GM18517 (cell line): ENCODE data around the gene CP.
"Not testable (repeated sequence)": the region's sequence is repeated elsewhere in the genome, so short reads cannot be mapped to it uniquely, and the experiment has no call there.

Experiments used
- ATAC-seq: cut with Tn5 transposase; IDR thresholded peaks from one replicate; pipeline ENCODE4 v1.9.1; 2021; ENCODE audit warnings: mild to moderate bottlenecking, moderate library complexity; ENCODE audit not compliant: unreplicated experiment

Gene CP

GRCh38 chr3:149231871-149232270, 10.2 kb upstream of the CP start:
- no peak for ATAC-seq

- no peak for ATAC-seq
Measured at GRCh38 chr3:149227591-149228268, 6.1 kb upstream of the CP start.

GRCh38 chr3:149226776-149227175, 5.1 kb upstream of the CP start:
- no peak for ATAC-seq

- peak; percentile 96 for ATAC-seq
Measured at GRCh38 chr3:149224736-149225594, 3.3 kb upstream of the CP start.

- no peak for ATAC-seq
Measured at GRCh38 chr3:149223461-149223820, 1.8 kb upstream of the CP start.

- not testable (repeated sequence) for ATAC-seq
Measured at GRCh38 chr3:149219380-149220121, 2.1 kb downstream of the CP start.

GRCh38 chr3:149217347-149217746, 4.3 kb downstream of the CP start:
- no peak for ATAC-seq

GRCh38 chr3:149216193-149216869, 5.3 kb downstream of the CP start:
- ATAC-seq, result no peak

- ATAC-seq, result no peak
Measured at GRCh38 chr3:149215515-149215914, 6.1 kb downstream of the CP start.

GRCh38 chr3:149214702-149215101, 6.9 kb downstream of the CP start:
- ATAC-seq, result no peak

GRCh38 chr3:149212386-149212785, 9.2 kb downstream of the CP start:
- ATAC-seq, result no peak

GRCh38 chr3:149209431-149209830, 12.2 kb downstream of the CP start:
- ATAC-seq, result no peak

GRCh38 chr3:149207475-149207874, 14.2 kb downstream of the CP start:
- ATAC-seq, result no peak

- ATAC-seq, result no peak
Measured at GRCh38 chr3:149204390-149204991, 17.1 kb downstream of the CP start.

GRCh38 chr3:149203758-149204157, 17.9 kb downstream of the CP start:
- ATAC-seq, result peak; percentile 99

GRCh38 chr3:149199474-149199873, 22.2 kb downstream of the CP start:
- no peak for ATAC-seq

- ATAC-seq, result no peak
Measured at GRCh38 chr3:149198611-149199010, 23.0 kb downstream of the CP start.

- no peak for ATAC-seq
Measured at GRCh38 chr3:149197669-149198068, 24.0 kb downstream of the CP start.

- not testable (repeated sequence) for ATAC-seq
Measured at GRCh38 chr3:149196805-149197592, 24.6 kb downstream of the CP start.

GRCh38 chr3:149195221-149195620, 26.4 kb downstream of the CP start:
- ATAC-seq, result no peak
